GM18505 (cell line): ENCODE data around the gene SPTBN2.

Source experiments
- ATAC-seq: cut with Tn5 transposase; IDR thresholded peaks from one replicate; pipeline ENCODE4 v1.9.1; 2021; ENCODE audit not compliant: unreplicated experiment
- POLR2A ChIP-seq: IDR thresholded peaks from 4 replicates; pipeline ENCODE4 v1.6.1; 2011; ENCODE audit warnings: borderline replicate concordance; ENCODE audit not compliant: insufficient read depth, insufficient read length; ENCODE audit errors: extremely low read depth

Gene SPTBN2

GRCh38 chr11:66691311-66691980 is 37.6 kb downstream of the SPTBN2 start:
- no peak for ATAC-seq

GRCh38 chr11:66689661-66690590 is 39.1 kb downstream of the SPTBN2 start:
- no peak for TF ChIP-seq POLR2A
- ATAC-seq: no peak

More at GRCh38 chr11:66691311-66691980, 37.6 kb downstream of the SPTBN2 start:
- no peak for TF ChIP-seq POLR2A

GRCh38 chr11:66688561-66689534 is 40.2 kb downstream of the SPTBN2 start:
- no peak for ATAC-seq
- TF ChIP-seq POLR2A: no peak

DNA sequence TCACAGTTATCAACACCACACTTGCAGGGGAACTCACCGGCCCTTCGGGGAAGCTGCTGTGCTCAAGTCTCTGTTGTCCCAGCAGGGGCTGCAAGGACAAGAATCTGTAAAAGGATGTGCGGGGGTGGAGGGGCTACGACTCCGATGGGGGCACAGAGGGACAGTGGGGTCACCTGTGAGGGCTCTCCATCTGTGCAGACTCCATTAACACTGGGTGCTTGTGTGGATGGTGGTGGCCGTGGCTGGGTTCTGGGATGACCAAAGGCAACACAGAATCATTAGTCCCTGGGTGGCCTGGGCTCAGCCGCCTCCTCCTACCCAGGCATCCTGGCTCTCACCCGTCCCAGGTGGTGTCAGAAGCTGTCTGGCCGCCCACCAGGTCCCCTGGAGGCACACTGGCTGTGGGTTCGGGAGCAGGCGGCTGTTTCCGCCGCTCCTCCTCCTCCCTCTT is 41.2 kb downstream of the SPTBN2 start:
- no peak for ATAC-seq
- TF ChIP-seq POLR2A: no peak

GRCh38 chr11:66686801-66687750 is 41.9 kb downstream of the SPTBN2 start:
- ATAC-seq: no peak
- TF ChIP-seq POLR2A: no peak

- no peak for TF ChIP-seq POLR2A
- no peak for ATAC-seq
Measured at GRCh38 chr11:66686100-66686785, 42.8 kb downstream of the SPTBN2 start.

- no peak for ATAC-seq
- no peak for TF ChIP-seq POLR2A
Measured at GRCh38 chr11:66685276-66686099, 43.5 kb downstream of the SPTBN2 start.

- ATAC-seq: no peak
Measured at GRCh38 chr11:66684635-66685034, 44.4 kb downstream of the SPTBN2 start.

GRCh38 chr11:66683877-66684276 is 45.1 kb downstream of the SPTBN2 start:
- no peak for TF ChIP-seq POLR2A
- ATAC-seq: no peak

More at GRCh38 chr11:66684635-66685034, 44.4 kb downstream of the SPTBN2 start:
- TF ChIP-seq POLR2A: no peak

GRCh38 chr11:66680966-66681645 is 47.9 kb downstream of the SPTBN2 start:
- no peak for ATAC-seq
- no peak for TF ChIP-seq POLR2A
